K562 (cell line): Measurements from ENCODE around the gene MTHFSD. TPM values are rescaled to one million over a fixed set of nuclear protein-coding genes. Genes with fewer than 3 reads are reported as not detected.

Experiments used
- ATAC-seq: fragments of 200-7000 bp; cut with Tn5 transposase; 3 replicates; pipeline ENCODE4 v1.9.1; 2020; ENCODE audit warnings: moderate library complexity
- BruUV-seq: library from RNA; stranded (reverse); fragments of 400-500 nt; replicated peaks from 2 replicates; lab custom pipeline; 2021; lab: Mats Ljungman, UMichigan
- CTCF ChIA-PET: fragments of 300-600 bp; formaldehyde crosslinking; extraction: SDS; loops from one replicate; lab custom pipeline; 2021; ENCODE audit warnings: low intra/inter-chr PET ratio; lab: Yijun Ruan, JAX
- POLR2A ChIA-PET: fragments of 300-600, 350-650 bp; sonication (Branson Sonifier 250); formaldehyde crosslinking; extraction: SDS; loops from one replicate; lab custom pipeline; 2021; ENCODE audit warnings: antibody characterized with exemption, inconsistent platforms; lab: Yijun Ruan, JAX
- DNase-seq, 4 experiments: peaks; one replicate each; pipeline versions ENCODE4 v3.0.0 to v3.0.0-alpha.2; 2011 to 2018; ENCODE audit warnings: low spot score in 3 of 4, mixed read lengths in 3 of 4; ENCODE audit errors: extremely low read depth in 1 of 4
- FAIRE-seq: peaks from 2 replicates; lab custom pipeline; 2011; peaks lifted over from hg19 to GRCh38; lab: Jason Lieb, UNC
- H2AFZ ChIP-seq: 2 replicates; pipeline ENCODE4 v1.6.0; 2011; ENCODE audit warnings: low read depth, low read length, control low read depth, inconsistent platforms
- H3K27ac ChIP-seq: fragments of 200-600 bp; 3 replicates; pipeline ENCODE4 v1.8.0; 2011; ENCODE audit warnings: low read depth, mild to moderate bottlenecking, control low read depth, inconsistent platforms, low read length, moderate library complexity, mixed read lengths; ENCODE audit errors: extremely low read depth
- H3K27me3 ChIP-seq, 2 experiments: fragments of 300-600 bp in 1 of 2; 2 replicates in 1 of 2; 3 replicates in 1 of 2; pipeline versions ENCODE4 v1.6.0 to v1.8.0; 2011; ENCODE audit warnings: inconsistent platforms in 2 of 2, low read length in 2 of 2, mild to moderate bottlenecking in 1 of 2, mixed read lengths in 1 of 2, moderate library complexity in 1 of 2; ENCODE audit not compliant: control insufficient read depth in 2 of 2, insufficient read depth in 2 of 2
- H3K36me3 ChIP-seq: fragments of 300-600 bp; 3 replicates; pipeline ENCODE4 v1.8.0; 2011; ENCODE audit warnings: mild to moderate bottlenecking, low read length, inconsistent platforms; ENCODE audit not compliant: control insufficient read depth, insufficient read depth
- H3K4me1 ChIP-seq, 2 experiments: fragments of 200-600 bp in 1 of 2; replicated peaks in 1 of 2; 2 replicates in 1 of 2; 3 replicates in 1 of 2; pipeline versions ENCODE4 v1.5.1 to v1.8.0; 2011; ENCODE audit warnings: inconsistent platforms in 2 of 2, low read length in 2 of 2, mild to moderate bottlenecking in 1 of 2, mixed read lengths in 1 of 2, moderate library complexity in 1 of 2; ENCODE audit not compliant: control insufficient read depth in 2 of 2, insufficient read depth in 2 of 2
- H3K4me2 ChIP-seq: 2 replicates; pipeline ENCODE4 v1.6.1; 2011; ENCODE audit warnings: low read length, control low read depth, inconsistent platforms, mixed read lengths; ENCODE audit not compliant: insufficient read depth
- H3K4me3 ChIP-seq: fragments of 200-600 bp; sonication (generic), shearing (Covaris generic); 2 replicates; pipeline ENCODE4 v1.5.1; 2016; ENCODE audit warnings: control low read depth, inconsistent platforms
- H3K79me2 ChIP-seq: fragments of 200-600 bp; 3 replicates; pipeline ENCODE4 v1.8.0; 2011; ENCODE audit warnings: low read length, inconsistent platforms; ENCODE audit not compliant: control insufficient read depth, insufficient read depth
- H3K9ac ChIP-seq, 2 experiments: 2 replicates each; pipeline versions ENCODE4 v1.6.0 to v1.6.1; 2011; ENCODE audit warnings: low read depth in 2 of 2, low read length in 2 of 2, control low read depth in 1 of 2, inconsistent platforms in 1 of 2, mild to moderate bottlenecking in 1 of 2, mixed read lengths in 1 of 2; ENCODE audit not compliant: insufficient read depth in 1 of 2
- H3K9me1 ChIP-seq: one replicate; pipeline ENCODE4 v1.6.0; 2011; ENCODE audit warnings: inconsistent platforms, mild to moderate bottlenecking, low read length, moderate library complexity; ENCODE audit not compliant: control insufficient read depth, insufficient read depth
- H3K9me3 ChIP-seq: replicated peaks from 2 replicates; pipeline ENCODE4 v1.5.1; 2011; ENCODE audit warnings: low read depth, low read length, inconsistent platforms; ENCODE audit not compliant: control insufficient read depth, insufficient read depth
- H4K20me1 ChIP-seq: replicated peaks from 2 replicates; pipeline ENCODE4 v1.6.1; 2011; ENCODE audit warnings: low read length, inconsistent platforms, mixed read lengths; ENCODE audit not compliant: control insufficient read depth, insufficient read depth
- MEF2D ChIP-seq: conservative IDR thresholded peaks from 2 replicates; pipeline ENCODE4 v1.6.1; 2016; ENCODE audit warnings: low read depth, missing genetic modification characterization, missing compliant biosample characterization
- NFXL1 ChIP-seq: fragments of 450-650 bp; formaldehyde crosslinking; IDR thresholded peaks from 2 replicates; pipeline ENCODE4 v1.4.0; 2021; ENCODE audit warnings: mild to moderate bottlenecking
- WGBS: fragments of 100-300 bp; shearing (Covaris generic); methylation state at CpG from one replicate; pipeline ENCODE4 v1.1.6; 2016; ENCODE audit warnings: low coverage, mixed read lengths; ENCODE audit not compliant: insufficient coverage; ENCODE audit errors: missing lambda C conversion rate; 5-methylcytosine and 5-hydroxymethylcytosine counted together
- in situ Hi-C: fragments of 300-500 bp; cut with MboI; formaldehyde crosslinking; loops from 4 replicates; pipeline ENCODE4 v1.15.0; 2018; ENCODE audit warnings: inconsistent platforms, mixed read lengths
- intact Hi-C: fragments of 100-400 bp; cut with micrococcal nuclease; formaldehyde crosslinking; loops from 2 replicates; pipeline ENCODE4 v1.14.2; 2022
- polyA plus RNA-seq, 8 experiments: library from polyadenylated mRNA; depleted of rRNA in 4 of 8; stranded (reverse) in 5 of 8; unstranded in 3 of 8; fragments of >200 nt; fragmentation: Nextera tagmentation in 2 of 8; fragmentation: Illumina TruSeq in 1 of 8; extraction: Ambion mirVana in 2 of 8; extraction: Trizol in 1 of 8; gene quantifications; 2 replicates each; pipeline versions ENCODE4 v1.2.1 to v1.2.3, GENCODE V29; 2011 to 2014; ENCODE audit warnings: inconsistent platforms in 1 of 8, missing spikeins in 1 of 8
- total RNA-seq, 7 experiments: library from RNA; depleted of rRNA in 6 of 7; stranded (reverse); fragments of >200 nt in 6 of 7; fragmentation: Illumina TruSeq in 2 of 7; extraction: Trizol in 2 of 7; gene quantifications; 2 replicates each; pipeline versions ENCODE4 v1.2.1 to v1.2.3, GENCODE V29; 2011 to 2021; ENCODE audit warnings: low replicate concordance in 1 of 7
- TF ChIP-seq, protein P1 (sequence below): fragments of 250-450 bp; sonication (Bioruptor Pico); IDR thresholded peaks from 2 replicates; pipeline ENCODE4 v1.4.0; 2020
- TF ChIP-seq, protein P2 (sequence below): IDR thresholded peaks from 3 replicates; pipeline ENCODE4 v1.6.1; 2011; ENCODE audit warnings: borderline replicate concordance, mild to moderate bottlenecking, moderate library complexity; ENCODE audit not compliant: insufficient read length; ENCODE audit errors: extremely low read depth

Gene MTHFSD
- total and polyA plus RNA-seq, 9 of the 15 experiments (the other 6 are each of a cell fraction or from before 2014, with no cell fraction given) = 3.2 to 20.2 (median 12.0) TPM

DNA sequence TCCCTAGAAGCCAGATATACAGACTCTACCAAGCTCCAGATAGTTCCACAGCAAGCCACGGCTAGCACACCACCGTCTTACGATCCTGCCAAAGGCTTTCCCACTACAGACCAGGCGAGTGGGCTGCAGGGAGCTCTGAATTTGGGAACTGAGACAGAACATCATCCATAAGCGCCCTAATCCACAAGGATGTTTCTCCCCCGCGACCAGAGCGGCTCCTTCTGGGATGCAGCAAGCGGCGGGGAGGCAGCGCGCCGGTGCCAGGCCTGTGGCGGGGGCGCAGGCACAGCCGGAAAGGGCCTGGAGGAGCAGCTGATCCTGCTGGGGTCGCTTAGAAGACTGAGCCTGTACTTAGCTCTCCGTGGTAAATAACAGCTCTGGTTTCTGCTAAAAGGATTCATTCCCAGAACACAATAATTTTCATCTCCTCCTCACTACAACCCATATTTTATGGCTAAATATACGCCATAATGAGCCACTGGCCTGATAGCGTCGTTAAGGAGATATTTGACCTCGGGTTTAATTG, 60.9 kb downstream of the MTHFSD start:
- Histone ChIP-seq H3K9me1 (no peaks in the 10 kb centered on the region), H3K4me3 (no peak overlapping the region), H3K27me3 (peaks cover 29 to 80% of the 10 kb centered on the region in 2 experiments), H3K36me3 (no peaks in the 10 kb centered on the region), H3K4me1 (peaks cover 0 to 3% of the 10 kb centered on the region in 2 experiments; a peak in 2 of 5 replicates), H3K9ac (no peak overlapping the region), H2AFZ (no peak overlapping the region), H4K20me1 (peaks cover 4% of the 10 kb centered on the region; the same call in 1 of the 2 replicates), H3K27ac (no peak overlapping the region), H3K79me2 (no peaks in the 10 kb centered on the region), H3K9me3 (no peaks in the 10 kb centered on the region), H3K4me2 (no peak overlapping the region)
- FAIRE-seq = no peak
- in situ Hi-C loops (no loop called here), intact Hi-C loops (no loop called here)
- no peak for TF ChIP-seq MEF2D
- TF ChIP-seq, protein P1, sequence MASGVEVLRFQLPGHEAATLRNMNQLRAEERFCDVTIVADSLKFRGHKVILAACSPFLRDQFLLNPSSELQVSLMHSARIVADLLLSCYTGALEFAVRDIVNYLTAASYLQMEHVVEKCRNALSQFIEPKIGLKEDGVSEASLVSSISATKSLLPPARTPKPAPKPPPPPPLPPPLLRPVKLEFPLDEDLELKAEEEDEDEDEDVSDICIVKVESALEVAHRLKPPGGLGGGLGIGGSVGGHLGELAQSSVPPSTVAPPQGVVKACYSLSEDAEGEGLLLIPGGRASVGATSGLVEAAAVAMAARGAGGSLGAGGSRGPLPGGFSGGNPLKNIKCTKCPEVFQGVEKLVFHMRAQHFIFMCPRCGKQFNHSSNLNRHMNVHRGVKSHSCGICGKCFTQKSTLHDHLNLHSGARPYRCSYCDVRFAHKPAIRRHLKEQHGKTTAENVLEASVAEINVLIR (CRISPR knock-in tag) = no peak
- no peak for TF ChIP-seq NFXL1 (CRISPR knock-in tag)
- TF ChIP-seq, protein P2, sequence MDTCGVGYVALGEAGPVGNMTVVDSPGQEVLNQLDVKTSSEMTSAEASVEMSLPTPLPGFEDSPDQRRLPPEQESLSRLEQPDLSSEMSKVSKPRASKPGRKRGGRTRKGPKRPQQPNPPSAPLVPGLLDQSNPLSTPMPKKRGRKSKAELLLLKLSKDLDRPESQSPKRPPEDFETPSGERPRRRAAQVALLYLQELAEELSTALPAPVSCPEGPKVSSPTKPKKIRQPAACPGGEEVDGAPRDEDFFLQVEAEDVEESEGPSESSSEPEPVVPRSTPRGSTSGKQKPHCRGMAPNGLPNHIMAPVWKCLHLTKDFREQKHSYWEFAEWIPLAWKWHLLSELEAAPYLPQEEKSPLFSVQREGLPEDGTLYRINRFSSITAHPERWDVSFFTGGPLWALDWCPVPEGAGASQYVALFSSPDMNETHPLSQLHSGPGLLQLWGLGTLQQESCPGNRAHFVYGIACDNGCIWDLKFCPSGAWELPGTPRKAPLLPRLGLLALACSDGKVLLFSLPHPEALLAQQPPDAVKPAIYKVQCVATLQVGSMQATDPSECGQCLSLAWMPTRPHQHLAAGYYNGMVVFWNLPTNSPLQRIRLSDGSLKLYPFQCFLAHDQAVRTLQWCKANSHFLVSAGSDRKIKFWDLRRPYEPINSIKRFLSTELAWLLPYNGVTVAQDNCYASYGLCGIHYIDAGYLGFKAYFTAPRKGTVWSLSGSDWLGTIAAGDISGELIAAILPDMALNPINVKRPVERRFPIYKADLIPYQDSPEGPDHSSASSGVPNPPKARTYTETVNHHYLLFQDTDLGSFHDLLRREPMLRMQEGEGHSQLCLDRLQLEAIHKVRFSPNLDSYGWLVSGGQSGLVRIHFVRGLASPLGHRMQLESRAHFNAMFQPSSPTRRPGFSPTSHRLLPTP = no peak
- 2% methylated on average over 22 of the region's 22 CpGs for WGBS
- DNase-seq = no peak
- no TSS peak for BruUV-seq
- ChIA-PET CTCF (no interaction called here), POLR2A (no interaction called here)
- no peak for ATAC-seq
